A549 (cell line): ENCODE results near the gene ORM2.
"Not testable (repeated sequence)": the region's sequence is repeated elsewhere in the genome, so short reads cannot be mapped to it uniquely, and the experiment has no call there.

Source experiments
- CTCF ChIP-seq: fragments of >200 bp; sonication (Bioruptor Twin); formaldehyde crosslinking; IDR thresholded peaks from 3 replicates; pipeline ENCODE4 v1.5.1; 2016
- ELK1 ChIP-seq: fragments of 150-350 bp; IDR thresholded peaks from 2 replicates; pipeline ENCODE4 v1.6.1; 2014; ENCODE audit warnings: low read depth, mild to moderate bottlenecking, low read length
- EP300 ChIP-seq, 2 experiments: fragments of >200 bp; sonication (Bioruptor Twin); formaldehyde crosslinking; IDR thresholded peaks; 2 replicates in 1 of 2; 3 replicates in 1 of 2; pipeline ENCODE4 v1.6.1; 2016 to 2017
- HEYL ChIP-seq: fragments of 250-450 bp; sonication (Bioruptor Pico); IDR thresholded peaks from 2 replicates; pipeline ENCODE4 v1.8.0; 2021; ENCODE audit warnings: mild to moderate bottlenecking, moderate library complexity
- JUNB ChIP-seq: fragments of >200 bp; sonication (Bioruptor Twin); formaldehyde crosslinking; IDR thresholded peaks from 2 replicates; pipeline ENCODE4 v1.6.1; 2016
- POLR2A ChIP-seq: IDR thresholded peaks from 2 replicates; pipeline ENCODE4 v1.6.1; 2012; ENCODE audit warnings: mild to moderate bottlenecking, low read length
- REST ChIP-seq: fragments of 200-600 bp; sonication (generic); IDR thresholded peaks from 2 replicates; pipeline ENCODE4 v1.6.1; 2016; ENCODE audit warnings: antibody characterized with exemption, mild to moderate bottlenecking, moderate library complexity
- RNF2 ChIP-seq: fragments of 200-600 bp; sonication (generic); IDR thresholded peaks from 2 replicates; pipeline ENCODE4 v1.6.1; 2016; ENCODE audit warnings: low read depth, mild to moderate bottlenecking, antibody characterized with exemption, moderate library complexity, borderline replicate concordance

GRCh38 chr9:114332474-114333040 lies 2.9 kb downstream of the ORM2 start:
- not testable (repeated sequence) for TF ChIP-seq JUNB; CTCF; REST; EP300 (IDR thresholded peaks at IDR 0.05); POLR2A; HEYL (CRISPR knock-in tag); RNF2; ELK1
